ENCODE results near the gene ARSB.
"Not testable (repeated sequence)": the region's sequence is repeated elsewhere in the genome, so short reads cannot be mapped to it uniquely, and the experiment has no call there.

ARSB gene

DNA sequence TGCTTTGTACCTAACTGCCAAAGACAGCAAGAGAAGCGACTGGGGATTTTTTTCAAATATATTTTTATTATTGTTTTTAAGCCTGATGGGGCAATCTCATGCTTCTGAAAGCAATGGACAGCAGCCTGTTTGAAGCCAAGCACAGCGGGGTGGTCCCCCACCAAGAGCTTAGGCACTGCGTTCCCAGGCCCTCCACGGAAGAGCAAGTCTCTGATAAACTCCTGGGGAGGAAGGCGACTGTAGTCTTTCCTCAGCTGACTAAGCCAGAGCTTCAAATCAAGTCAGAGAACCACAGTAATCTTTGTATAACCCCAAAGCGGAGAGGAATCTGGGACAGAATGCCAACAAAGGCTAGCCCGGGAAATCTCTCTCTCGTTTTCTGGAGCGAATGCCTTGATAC is 54.4 kb downstream of the ARSB start:
- DNase-seq = no peak

DNA sequence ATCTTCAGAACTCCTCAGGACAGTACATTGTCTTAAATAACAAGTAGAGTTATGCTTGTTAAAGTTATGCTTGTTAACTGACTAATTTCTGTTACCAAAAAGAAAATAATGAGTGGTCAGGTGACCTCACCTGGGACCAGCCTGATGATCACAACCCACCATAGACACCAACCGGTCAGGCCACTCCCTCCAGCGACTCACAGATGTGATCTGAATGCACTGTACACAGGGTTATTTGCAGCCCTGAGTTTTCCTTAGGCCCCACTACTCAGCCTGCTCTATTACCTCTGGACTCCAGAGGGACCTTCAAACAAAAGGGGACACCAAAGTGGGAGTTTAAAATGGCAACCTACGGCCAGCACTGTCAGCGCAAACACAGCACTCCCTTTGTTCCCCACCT is 55.3 kb downstream of the ARSB start:
- no peak for DNase-seq

DNA sequence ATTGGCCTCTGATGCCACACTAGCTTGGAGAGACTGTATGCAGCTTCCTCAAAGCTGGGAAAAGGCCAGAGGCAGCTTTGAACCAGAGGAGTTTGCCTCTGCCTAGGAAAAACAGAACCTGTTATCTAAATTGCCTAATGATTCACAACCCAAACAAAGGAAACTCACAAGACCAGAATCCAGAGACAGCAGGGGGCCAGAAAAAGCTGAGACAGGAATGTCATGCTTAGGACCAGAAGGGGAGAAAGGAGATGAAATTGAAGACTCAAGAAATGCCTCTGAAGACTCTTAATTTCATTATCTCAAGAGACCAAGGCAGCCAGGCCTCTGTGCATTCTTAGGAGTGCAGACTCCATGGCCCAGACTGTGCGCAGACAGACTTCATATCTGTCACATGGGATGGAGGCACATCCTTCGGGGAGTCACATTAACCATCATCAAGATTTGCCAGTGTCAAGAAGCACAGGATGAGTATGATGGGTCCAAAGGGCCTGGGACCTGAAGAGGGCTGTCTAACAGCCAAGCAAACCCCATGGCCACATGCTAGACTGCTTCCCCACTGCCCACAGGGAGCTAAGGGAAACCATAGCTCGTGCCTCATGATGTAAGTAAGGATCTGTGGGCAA is 57.3 kb downstream of the ARSB start:
- no peak for DNase-seq

DNA sequence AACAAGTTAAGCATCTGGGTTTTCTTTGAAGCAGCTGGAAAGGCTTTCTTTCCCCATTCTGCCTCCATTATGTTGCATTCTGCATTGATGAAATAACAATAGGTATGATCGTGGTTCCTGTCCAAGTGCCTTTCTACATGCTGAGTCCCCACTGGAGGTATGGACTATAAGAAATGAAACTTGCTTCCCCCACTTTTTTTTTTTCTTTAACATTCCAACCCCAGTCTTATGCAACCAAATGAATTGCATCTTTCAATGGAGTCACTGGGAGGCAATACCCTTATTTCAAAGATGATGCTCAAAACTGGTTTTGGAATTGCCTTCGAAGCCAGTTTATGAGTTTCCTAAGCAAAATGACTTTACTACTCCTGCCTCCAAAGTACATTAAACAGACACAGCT is 58.9 kb downstream of the ARSB start:
- DNase-seq = no peak

DNA sequence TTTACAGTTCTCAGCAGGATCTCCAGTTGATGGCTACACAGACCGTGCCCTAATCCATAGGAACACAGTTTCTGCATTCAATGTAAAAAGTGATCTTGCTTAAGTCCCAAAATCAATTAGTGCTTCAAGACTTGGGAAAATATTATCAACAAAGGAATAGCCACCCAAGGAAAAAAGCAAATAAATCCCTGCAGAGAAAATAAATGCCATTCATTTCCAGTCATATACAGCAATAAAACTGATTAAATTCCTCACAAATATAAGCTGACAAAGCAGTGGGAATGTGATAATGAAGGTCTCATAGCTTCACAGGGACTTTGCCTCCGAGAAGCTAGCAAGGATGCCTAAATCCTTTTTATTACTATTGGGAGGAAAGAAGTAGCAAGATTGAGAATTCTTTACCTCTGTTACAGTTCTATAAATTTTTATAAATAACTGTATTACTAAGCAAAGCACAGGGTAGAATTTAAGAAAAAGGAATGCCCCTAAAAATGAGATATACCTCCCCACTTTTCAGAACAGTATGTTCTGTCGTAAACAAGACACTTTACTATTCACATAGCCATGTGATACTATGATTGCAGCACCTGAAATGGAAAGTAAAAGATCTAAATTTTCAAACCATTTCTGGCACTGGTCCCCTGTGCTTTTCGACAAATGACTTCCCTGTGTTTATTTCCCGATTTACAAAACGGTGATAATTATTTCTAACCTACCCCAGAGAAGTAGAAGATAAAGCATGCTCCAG is 59.8 kb downstream of the ARSB start:
- no peak for DNase-seq

DNA sequence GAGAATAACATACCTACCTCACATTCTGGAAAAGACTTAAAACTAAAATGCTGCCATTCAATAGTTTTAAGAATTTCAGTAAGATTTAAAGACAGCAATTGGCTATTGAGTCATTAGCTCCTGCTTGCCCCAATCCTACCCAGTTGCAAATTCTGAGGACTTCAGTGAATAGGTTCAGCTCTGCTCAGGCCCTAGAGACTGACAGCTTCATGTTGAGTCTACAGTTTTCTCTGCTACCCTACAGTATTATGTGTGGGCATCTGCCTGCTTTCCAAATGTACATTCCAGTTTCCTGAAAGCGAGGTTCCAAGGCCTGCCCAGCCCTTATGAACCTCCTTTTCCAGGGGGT is 61.5 kb downstream of the ARSB start:
- no peak for DNase-seq

DNA sequence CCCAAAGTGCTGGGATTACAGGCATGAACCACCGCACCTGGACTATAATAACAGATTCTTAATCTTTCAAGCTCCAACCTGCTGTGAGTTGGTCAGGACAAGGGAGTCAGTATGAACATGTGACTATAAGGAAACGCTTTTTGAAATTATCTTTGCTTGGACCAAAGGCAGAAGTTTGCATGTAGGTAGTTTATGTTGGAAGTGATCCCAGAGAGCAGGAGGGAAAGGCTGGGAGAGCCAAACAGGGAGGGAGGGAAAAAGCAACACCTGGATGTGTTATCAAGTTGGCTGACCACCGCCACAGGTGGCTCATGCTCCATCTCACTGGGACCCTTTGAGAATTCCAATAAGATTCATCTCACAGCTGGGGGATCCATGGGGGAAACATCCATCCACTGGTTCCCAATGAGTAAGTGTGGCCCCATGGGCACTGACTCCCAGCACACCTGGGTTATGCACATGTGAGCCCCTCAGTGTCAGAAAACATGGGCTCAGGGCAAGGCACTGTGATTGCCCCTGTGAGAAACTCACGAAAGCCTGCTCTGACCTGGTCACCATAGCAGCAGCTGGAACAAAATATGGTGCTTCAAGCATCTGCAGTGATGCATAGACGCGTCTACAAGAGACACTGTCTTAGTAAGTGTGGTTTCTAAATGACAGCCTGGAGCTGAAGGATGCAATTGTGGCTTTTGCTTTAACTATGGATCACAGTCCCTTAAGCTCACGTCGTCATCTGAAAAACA is 62.1 kb downstream of the ARSB start:
- no peak for DNase-seq

DNA sequence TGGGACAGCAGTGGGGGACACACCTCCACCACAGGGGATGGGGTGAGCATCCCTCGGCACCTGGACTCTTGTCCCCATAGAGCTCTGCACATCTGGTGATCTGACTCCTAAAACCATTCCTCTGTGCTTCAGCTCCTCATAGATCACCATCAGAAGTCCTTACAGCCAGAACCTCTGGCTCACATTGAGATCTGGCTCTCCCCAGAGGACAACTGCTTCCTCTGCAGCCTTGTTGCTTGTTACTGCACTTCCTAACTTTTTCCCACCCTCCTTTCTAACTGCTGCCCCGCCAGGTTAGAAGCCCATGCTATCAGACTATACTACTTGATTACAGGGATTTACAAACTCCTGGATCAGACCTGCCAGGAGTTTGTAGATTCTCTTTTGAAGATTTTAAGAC is 64.5 kb downstream of the ARSB start:
- DNase-seq = peak; percentile 47

DNA sequence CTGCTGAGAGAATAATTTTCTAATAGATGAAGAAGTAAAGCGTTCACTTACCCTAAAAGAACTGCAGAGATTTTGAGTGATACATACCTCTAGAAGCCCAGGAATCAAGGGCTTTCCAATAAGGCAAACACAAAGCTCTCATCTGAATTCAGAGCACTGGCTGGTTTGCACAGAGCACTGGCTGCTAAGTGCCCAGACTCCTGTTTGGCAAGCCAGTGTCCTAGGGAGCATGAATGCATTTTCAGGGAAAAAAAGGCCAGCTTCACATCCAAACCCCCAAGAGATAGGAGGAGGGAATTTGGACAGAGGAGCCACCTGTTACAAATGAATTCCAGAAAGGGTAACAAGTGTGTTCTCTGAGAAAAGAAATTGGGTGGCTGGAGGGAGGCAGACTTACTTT is 65.3 kb downstream of the ARSB start:
- no peak for DNase-seq

DNA sequence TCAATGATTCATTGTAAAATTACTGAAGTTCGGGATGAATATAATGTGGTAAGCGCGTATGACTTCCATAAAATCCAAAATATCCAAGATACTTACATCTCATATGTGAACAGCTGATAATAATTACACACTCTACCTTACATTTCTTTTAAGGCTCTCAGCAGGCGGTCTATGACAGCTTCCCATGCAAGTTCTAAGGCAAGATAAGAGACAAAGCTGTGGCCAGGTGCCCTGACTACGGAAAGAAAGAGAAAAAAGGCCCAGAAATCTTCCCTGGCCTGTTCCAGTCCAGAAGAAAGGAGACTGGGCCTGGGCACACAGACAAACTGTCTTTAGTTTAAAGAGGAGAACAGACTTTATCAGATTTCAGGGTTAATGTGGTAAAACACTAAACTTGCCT is 69.1 kb downstream of the ARSB start:
- DNase-seq = no peak

DNA sequence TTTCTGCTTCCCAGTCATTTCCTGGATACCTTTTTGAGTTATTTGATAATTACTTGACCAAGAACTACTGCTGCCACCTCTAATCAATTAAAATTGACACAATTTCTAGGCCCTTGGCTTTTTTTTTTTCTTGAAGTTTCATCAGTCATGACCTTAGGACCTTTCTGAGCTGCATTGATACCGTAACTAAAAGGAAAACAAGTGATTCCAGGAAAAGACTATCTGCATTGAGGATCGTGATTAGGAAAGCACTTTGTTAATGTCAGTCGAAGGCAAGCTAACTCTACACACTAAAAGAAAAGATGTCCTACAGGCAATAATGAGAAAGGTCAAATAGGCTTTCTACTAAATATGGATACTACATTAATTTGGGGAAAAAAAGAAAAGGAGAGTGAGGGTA is 69.9 kb downstream of the ARSB start:
- DNase-seq = no peak

DNA sequence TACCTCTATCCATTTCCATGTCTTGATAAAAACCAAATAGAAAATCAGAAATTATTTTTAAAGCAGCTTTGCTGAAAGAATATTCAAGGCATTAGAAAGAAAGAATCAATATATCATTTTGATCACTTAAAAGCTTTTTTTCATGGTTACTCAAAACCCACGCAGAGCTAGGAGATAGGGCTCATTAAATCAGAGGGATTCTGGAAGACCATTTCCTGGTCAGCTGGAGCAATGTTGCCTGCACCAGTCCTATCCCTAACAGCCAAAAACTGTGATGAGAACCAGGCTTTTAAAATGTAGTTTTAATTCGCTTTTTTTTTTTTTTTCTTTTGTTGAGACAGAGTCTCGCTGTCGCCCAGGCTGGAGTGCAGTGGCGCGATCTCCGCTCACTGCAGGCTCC is 72.3 kb downstream of the ARSB start:
- DNase-seq = no peak

DNA sequence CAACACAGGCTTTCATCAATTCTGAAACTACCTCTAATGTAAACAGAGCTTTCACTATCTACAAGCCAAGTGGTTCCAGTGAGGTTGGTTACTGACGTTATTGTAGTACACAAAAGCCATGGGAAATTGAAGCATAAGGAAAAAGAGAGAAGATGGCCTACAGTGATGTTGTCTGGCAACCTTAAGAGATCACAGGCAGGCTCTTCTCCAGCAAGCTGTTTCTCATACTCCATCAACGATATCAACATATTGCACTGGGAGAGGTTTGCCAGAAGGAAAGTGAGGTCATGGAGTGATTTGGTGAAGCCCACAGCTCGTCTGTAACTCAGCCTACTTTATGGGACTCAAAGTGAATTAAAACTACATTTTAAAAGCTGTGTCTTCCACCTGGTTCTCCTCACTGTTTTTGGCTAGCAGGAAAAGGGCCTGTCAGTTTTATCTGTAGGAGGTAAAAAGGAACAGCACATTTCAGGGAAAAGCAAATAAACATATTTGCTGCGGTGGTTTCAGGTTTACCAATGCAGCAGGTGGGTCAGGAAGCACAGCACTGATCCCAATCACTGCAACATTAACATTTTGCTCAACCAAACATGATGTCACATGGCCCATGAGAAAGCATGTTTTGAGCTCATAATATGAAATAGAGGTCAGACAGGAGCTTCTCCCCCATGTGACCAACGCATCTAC is 72.9 kb downstream of the ARSB start:
- no peak for DNase-seq

DNA sequence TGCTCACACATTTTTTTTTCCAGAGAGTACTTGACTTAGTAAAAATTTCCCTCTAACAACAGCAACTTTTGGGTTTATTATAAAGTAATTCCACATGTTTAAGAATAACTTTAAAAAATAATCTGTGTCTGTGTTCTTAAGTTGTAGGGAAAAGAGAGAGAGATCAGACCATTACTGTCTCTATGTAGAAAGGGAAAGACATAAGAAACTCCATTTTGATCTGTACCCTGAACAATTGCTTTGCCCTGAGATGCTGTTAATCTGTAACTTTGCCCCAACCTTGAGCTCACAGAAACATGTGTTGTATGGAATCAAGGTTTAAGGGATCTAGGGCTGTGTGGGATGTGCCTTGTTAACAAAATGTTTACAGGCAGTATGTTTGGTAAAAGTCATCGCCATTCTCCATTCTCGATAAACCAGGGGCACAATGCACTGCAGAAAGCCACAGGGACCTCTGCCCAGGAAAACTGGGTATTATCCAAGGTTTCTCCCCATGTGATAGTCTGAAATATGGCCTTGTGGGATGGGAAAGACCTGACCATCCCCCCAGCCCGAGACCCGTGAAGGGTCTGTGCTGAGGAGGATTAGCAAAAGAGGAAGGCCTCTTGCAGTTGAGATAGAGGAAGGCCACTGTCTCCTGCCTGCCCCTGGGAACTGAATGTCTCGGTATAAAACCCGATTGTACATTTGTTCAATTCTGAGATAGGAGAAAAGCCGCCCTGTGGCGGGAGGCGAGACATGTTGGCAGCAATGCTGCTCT is 75.7 kb downstream of the ARSB start:
- not testable (repeated sequence) for DNase-seq

DNA sequence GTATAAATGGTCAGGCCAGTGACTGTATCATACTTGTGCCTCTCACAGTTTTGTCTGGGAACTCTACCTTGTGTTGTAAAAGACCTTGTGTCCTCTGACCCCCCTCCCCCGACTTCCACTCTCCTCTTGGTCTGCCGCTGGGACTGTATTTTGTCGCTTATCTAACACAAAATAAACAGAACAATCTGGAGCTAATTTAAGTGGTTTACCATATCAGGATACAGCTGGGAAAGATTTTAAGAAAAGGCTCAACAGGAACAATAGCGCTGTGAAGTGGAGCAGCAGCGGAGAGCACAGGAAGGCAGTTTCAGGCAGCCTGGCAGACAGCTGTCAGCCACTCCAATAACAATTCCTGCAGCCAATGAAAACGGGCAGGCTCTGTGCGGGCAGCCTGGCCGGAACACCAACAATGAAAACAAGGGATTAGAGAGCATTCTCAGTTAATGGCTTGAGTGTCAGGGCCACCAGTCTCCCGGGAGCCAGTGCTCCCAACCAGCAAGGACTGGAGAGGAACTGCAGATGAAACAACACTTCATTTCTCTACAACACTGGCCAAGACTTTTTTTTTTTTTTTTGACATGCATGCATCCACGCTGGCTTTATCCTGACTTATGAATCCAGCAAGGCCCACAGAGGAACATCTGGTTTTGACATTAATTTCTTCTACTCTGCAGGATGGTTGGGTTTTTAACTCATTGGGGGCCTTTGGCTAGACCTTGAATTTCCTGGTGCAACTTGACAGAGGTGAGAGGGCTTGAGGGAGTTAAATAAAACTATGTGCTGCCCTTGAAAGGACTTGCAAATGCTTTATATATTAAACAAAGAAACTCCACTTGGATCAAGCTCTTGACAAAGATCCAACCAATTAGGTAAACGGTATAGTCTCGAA is 76.7 kb downstream of the ARSB start:
- DNase-seq = peak; percentile 62

DNA sequence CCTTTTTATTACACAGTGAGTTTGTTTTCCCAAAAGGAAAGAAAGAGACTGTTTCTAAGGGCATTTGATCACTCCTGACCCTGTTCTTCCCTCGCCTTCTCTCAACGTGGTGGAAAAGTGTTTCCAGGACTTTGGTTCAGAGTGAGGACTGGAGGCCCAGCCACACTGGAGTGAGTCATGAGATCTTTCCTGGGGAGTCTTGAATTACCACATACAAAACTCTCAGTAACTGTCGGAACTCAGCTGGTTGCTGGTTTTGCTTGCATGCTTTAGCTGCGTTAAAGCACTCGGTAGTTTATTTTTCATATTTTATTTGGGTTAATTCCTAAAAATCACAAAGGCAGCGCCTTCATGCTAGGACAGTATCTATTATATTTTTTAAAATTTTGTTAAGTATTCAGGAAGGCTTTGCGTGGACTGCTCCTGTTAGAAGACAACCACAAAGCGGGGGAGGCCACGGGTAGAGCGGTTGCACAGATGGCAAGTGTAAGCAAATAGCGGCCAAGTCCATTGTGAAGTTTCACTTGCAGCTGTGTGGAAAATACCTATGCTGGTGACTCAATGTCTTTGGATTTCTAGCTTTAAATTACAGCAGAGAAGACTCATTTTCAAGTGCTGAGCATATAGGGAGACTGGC is 77.7 kb downstream of the ARSB start:
- DNase-seq = peak; percentile 93

DNA sequence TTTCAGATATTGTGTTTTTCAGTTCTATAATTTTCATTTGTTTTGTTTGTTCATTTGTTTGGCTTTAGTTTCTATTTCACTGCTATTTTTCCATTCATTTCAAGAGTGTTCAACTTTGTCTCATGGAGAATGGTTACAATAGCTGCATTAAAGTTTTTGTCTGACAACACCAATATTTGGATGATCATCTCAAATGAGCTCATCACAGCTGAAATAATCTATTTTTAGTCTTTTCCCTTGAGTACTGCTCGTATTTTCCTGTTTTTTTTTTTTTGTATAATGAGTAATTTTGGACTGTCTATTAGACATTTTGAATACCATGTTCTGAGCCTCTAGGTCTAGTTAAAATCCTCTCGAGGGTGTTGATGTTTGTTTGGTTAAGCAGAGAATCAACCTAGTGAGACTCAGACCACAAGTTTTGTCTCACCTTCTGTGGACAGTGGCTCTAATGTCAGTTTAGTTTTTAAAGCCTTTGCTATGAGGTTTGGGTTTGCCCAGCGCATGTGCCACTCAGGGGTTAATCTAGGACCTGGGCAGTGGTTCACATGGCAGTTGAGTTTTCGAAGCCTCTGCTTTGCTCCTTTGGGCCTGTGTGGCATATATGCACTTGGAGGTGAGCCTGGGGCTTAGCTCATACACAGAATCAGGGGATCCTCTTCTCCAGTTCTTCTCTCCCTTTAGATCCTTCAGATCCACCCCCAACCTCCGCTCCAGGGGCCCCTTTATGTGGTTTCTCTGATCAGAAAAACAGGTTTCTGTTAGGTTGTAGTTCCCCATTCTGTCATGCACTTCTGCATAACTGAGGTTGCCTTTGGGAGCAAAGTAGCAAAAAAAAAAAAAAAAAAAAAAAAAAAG is 79.8 kb downstream of the ARSB start:
- DNase-seq = peak; percentile 42

DNA sequence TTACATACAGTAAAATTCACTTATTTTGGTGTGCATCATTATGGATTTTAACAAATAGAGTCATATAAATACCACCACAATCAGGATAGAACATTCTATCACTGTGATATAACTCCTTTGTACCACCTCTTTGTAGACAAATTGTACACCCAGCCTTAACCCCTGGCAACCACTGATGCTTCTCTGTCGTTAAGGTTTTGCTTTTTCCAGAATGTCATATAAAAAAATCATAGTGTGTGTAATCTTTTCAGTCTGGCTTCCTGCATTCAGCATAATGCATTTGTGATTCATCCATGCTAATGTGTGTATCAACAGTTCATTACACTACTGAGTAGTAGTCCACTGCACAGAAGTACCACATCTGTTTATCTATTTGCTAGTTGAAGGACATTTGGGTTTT is 81.2 kb downstream of the ARSB start:
- peak; percentile 60 for DNase-seq

DNA sequence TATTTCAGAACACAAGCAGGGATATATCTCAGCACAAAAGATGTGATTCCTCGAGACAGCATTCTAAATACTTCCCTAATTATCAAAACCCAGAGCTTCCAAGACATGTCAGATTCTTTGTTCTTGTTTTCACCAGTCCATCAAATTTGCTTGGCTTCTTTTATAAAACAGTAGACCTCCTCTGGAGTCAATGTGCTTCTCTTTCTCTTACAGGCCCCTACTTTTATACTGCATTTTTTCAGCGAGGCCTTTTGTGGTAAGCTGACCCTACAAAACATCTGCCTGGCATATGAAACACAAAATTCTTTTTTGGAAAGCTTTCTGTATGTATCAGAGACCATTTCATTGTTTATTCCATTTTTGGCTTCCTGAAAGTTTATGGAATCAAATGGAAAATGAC is 81.8 kb downstream of the ARSB start:
- DNase-seq = no peak

DNA sequence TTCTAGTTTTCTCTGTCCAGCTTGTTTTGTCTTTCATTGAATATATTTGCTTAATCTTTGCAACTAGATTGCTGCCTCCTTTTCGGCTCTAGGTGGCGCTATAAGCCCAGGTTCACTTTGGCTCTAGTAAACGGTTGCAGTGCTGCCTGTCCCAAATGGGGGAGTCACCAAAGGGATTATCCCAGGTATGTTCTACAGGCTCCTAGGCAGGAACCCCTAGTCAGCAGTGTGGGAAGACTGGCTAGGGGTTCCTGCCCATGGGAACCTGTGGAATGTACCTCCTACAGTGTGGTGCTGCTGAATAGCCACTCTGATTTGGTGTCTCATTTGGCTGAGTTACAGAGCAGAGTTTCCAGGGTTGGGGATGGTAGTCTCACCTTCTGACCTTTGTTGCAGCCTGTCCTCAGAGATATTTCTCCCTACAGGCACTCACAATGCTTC is 85.2 kb downstream of the ARSB start:
- peak; percentile 55 for DNase-seq
